Measurements from ENCODE around the gene RNASE11. TPM values are rescaled to one million over a fixed set of nuclear protein-coding genes. Genes with fewer than 3 reads are reported as not detected.
A peak's percentile ranks its signal among the peaks of the same experiment; 100 is the strongest.

Gene RNASE11
- total and polyA plus RNA-seq, 10 of the 15 experiments (the other 5 are each of a cell fraction or from before 2014, with no cell fraction given): not detected

GRCh38 chr14:20617138-20618003 is 29.6 kb upstream of the RNASE11 start (continued):
- TF ChIP-seq, protein P1, sequence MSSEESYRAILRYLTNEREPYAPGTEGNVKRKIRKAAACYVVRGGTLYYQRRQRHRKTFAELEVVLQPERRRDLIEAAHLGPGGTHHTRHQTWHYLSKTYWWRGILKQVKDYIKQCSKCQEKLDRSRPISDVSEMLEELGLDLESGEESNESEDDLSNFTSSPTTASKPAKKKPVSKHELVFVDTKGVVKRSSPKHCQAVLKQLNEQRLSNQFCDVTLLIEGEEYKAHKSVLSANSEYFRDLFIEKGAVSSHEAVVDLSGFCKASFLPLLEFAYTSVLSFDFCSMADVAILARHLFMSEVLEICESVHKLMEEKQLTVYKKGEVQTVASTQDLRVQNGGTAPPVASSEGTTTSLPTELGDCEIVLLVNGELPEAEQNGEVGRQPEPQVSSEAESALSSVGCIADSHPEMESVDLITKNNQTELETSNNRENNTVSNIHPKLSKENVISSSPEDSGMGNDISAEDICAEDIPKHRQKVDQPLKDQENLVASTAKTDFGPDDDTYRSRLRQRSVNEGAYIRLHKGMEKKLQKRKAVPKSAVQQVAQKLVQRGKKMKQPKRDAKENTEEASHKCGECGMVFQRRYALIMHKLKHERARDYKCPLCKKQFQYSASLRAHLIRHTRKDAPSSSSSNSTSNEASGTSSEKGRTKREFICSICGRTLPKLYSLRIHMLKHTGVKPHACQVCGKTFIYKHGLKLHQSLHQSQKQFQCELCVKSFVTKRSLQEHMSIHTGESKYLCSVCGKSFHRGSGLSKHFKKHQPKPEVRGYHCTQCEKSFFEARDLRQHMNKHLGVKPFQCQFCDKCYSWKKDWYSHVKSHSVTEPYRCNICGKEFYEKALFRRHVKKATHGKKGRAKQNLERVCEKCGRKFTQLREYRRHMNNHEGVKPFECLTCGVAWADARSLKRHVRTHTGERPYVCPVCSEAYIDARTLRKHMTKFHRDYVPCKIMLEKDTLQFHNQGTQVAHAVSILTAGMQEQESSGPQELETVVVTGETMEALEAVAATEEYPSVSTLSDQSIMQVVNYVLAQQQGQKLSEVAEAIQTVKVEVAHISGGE (CRISPR knock-in tag; IDR thresholded peaks at IDR 0.05): no peak
- TF ChIP-seq CREB1 (IDR thresholded peaks at IDR 0.05; ENCODE audit: low read depth): no peak
- TF ChIP-seq RCOR1 (conservative IDR thresholded peaks at IDR 0.05; ENCODE audit: low read depth, low read length): no peak
- no peak for TF ChIP-seq MYB (IDR thresholded peaks at IDR 0.05; ENCODE audit: borderline replicate concordance, low read depth, low read length)
- TF ChIP-seq EZH2 (IDR thresholded peaks at IDR 0.05; ENCODE audit: borderline replicate concordance, control insufficient read depth, low read depth, low read length): no peak
- TF ChIP-seq PAX5 (IDR thresholded peaks at IDR 0.05; ENCODE audit: borderline replicate concordance, low read depth, low read length): no peak
- no peak for TF ChIP-seq SP1 (IDR thresholded peaks at IDR 0.05; ENCODE audit: low read depth, low read length)
- TF ChIP-seq GABPA (IDR thresholded peaks at IDR 0.05; ENCODE audit: low read depth): no peak; the same call in 1 of the 2 replicates
- peak; percentile 43; the same call in 1 of the 2 replicates for TF ChIP-seq NBN (IDR thresholded peaks at IDR 0.05)
- 0 out of 2 replicates have a peak, but pooled peaks have one; percentile 32 for TF ChIP-seq SMARCA5 (IDR thresholded peaks at IDR 0.05)
- TF ChIP-seq IKZF1 (conservative IDR thresholded peaks at IDR 0.05): 0 out of 2 replicates have a peak, but pooled peaks have one; percentile 22
- TF ChIP-seq HDAC2 (IDR thresholded peaks at IDR 0.05): no peak
- peak; percentile 83 for TF ChIP-seq MEF2B (IDR thresholded peaks at IDR 0.05; ENCODE audit: partially characterized antibody, poor library complexity, severe bottlenecking)
- TF ChIP-seq, protein P2, sequence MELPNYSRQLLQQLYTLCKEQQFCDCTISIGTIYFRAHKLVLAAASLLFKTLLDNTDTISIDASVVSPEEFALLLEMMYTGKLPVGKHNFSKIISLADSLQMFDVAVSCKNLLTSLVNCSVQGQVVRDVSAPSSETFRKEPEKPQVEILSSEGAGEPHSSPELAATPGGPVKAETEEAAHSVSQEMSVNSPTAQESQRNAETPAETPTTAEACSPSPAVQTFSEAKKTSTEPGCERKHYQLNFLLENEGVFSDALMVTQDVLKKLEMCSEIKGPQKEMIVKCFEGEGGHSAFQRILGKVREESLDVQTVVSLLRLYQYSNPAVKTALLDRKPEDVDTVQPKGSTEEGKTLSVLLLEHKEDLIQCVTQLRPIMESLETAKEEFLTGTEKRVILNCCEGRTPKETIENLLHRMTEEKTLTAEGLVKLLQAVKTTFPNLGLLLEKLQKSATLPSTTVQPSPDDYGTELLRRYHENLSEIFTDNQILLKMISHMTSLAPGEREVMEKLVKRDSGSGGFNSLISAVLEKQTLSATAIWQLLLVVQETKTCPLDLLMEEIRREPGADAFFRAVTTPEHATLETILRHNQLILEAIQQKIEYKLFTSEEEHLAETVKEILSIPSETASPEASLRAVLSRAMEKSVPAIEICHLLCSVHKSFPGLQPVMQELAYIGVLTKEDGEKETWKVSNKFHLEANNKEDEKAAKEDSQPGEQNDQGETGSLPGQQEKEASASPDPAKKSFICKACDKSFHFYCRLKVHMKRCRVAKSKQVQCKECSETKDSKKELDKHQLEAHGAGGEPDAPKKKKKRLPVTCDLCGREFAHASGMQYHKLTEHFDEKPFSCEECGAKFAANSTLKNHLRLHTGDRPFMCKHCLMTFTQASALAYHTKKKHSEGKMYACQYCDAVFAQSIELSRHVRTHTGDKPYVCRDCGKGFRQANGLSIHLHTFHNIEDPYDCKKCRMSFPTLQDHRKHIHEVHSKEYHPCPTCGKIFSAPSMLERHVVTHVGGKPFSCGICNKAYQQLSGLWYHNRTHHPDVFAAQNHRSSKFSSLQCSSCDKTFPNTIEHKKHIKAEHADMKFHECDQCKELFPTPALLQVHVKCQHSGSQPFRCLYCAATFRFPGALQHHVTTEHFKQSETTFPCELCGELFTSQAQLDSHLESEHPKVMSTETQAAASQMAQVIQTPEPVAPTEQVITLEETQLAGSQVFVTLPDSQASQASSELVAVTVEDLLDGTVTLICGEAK (IDR thresholded peaks at IDR 0.05; ENCODE audit: borderline replicate concordance): 0 out of 2 replicates have a peak, but pooled peaks have one; percentile 25
- TF ChIP-seq CBFB (IDR thresholded peaks at IDR 0.05; ENCODE audit: low read depth): peak; percentile 43; the same call in 1 of the 2 replicates
- TF ChIP-seq ZBTB4 (CRISPR knock-in tag; IDR thresholded peaks at IDR 0.05): peak; percentile 78; the same call in 1 of the 2 replicates
- TF ChIP-seq ZNF384 (IDR thresholded peaks at IDR 0.05; ENCODE audit: borderline replicate concordance, low read depth, low read length): no peak; the same call in 1 of the 2 replicates
